OCI-LY1 (cell line): ENCODE results near the gene EVL.
A peak's percentile ranks its signal among the peaks of the same experiment; 100 is the strongest.

ENCODE experiments used
- H2AFZ ChIP-seq: fragments of 200-600 bp; sonication (generic), shearing (Covaris generic); 2 replicates; pipeline ENCODE4 v1.6.0; 2014; ENCODE audit warnings: antibody characterized with exemption, mild to moderate bottlenecking, low read length
- H3F3A ChIP-seq: fragments of 200-600 bp; sonication (generic), shearing (Covaris generic); 2 replicates; pipeline ENCODE4 v1.6.0; 2014; ENCODE audit warnings: mild to moderate bottlenecking, antibody characterized with exemption, low read length, moderate library complexity; ENCODE audit not compliant: insufficient read depth
- H3K27ac ChIP-seq: fragments of 200-600 bp; sonication (generic); 2 replicates; pipeline ENCODE4 v1.5.1; 2014; ENCODE audit warnings: low read length, mixed run types, mild to moderate bottlenecking, low read depth; ENCODE audit not compliant: poor library complexity, severe bottlenecking
- H3K27me3 ChIP-seq: fragments of 200-600 bp; sonication (generic); 2 replicates; pipeline ENCODE4 v1.6.0; 2014; ENCODE audit warnings: antibody characterized with exemption, mild to moderate bottlenecking, low read length, moderate library complexity; ENCODE audit not compliant: insufficient read depth
- H3K36me3 ChIP-seq: fragments of 200-600 bp; sonication (generic); 2 replicates; pipeline ENCODE4 v1.6.1; 2014; ENCODE audit warnings: mild to moderate bottlenecking, antibody characterized with exemption, low read length, moderate library complexity, mixed read lengths; ENCODE audit not compliant: insufficient read depth
- H3K4me1 ChIP-seq: fragments of 200-600 bp; sonication (generic); 2 replicates; pipeline ENCODE4 v1.5.1; 2014; ENCODE audit warnings: mild to moderate bottlenecking, low read length, moderate library complexity; ENCODE audit not compliant: insufficient read depth, severe bottlenecking
- H3K4me2 ChIP-seq: fragments of 200-600 bp; sonication (generic), shearing (Covaris generic); 2 replicates; pipeline ENCODE4 v1.6.1; 2014; ENCODE audit warnings: low read length
- H3K4me3 ChIP-seq: fragments of 200-600 bp; sonication (generic); 2 replicates; pipeline ENCODE4 v1.5.1; 2014; ENCODE audit warnings: low read length, low read depth, mild to moderate bottlenecking, mixed read lengths; ENCODE audit not compliant: poor library complexity, severe bottlenecking
- H3K79me2 ChIP-seq: fragments of 200-600 bp; shearing (Covaris generic); 2 replicates; pipeline ENCODE4 v1.6.1; 2016; ENCODE audit warnings: mixed run types, low read length, mixed read lengths; ENCODE audit not compliant: insufficient read depth
- H3K9ac ChIP-seq: fragments of 200-600 bp; sonication (generic), shearing (Covaris generic); 2 replicates; pipeline ENCODE4 v1.6.1; 2014; ENCODE audit warnings: mild to moderate bottlenecking, low read length, mixed read lengths
- H3K9me2 ChIP-seq: fragments of 200-600 bp; sonication (generic), shearing (Covaris generic); 2 replicates; pipeline ENCODE4 v1.6.1; 2014; ENCODE audit warnings: low read depth, mild to moderate bottlenecking, low read length, mixed read lengths
- H3K9me3 ChIP-seq: fragments of 200-600 bp; shearing (Covaris generic); 2 replicates; pipeline ENCODE4 v1.6.1; 2014; ENCODE audit warnings: low read length, mixed read lengths
- H4K20me1 ChIP-seq: fragments of 200-600 bp; sonication (generic), shearing (Covaris generic); 2 replicates; pipeline ENCODE4 v1.6.0; 2016; ENCODE audit warnings: mild to moderate bottlenecking, low read length; ENCODE audit not compliant: insufficient read depth
- EZH2 ChIP-seq: fragments of 200-600 bp; sonication (generic), shearing (Covaris generic); IDR thresholded peaks from 2 replicates; pipeline ENCODE4 v1.8.0; 2017; ENCODE audit warnings: borderline replicate concordance, mixed run types, mild to moderate bottlenecking, antibody characterized with exemption, low read length, moderate library complexity, mixed read lengths
- TF ChIP-seq, protein P1 (sequence below): fragments of 200-600 bp; sonication (generic), shearing (Covaris generic); IDR thresholded peaks from 2 replicates; pipeline ENCODE4 v1.5.1; 2017; ENCODE audit warnings: mild to moderate bottlenecking, antibody characterized with exemption, low read length, moderate library complexity, mixed read lengths

EVL gene

DNA sequence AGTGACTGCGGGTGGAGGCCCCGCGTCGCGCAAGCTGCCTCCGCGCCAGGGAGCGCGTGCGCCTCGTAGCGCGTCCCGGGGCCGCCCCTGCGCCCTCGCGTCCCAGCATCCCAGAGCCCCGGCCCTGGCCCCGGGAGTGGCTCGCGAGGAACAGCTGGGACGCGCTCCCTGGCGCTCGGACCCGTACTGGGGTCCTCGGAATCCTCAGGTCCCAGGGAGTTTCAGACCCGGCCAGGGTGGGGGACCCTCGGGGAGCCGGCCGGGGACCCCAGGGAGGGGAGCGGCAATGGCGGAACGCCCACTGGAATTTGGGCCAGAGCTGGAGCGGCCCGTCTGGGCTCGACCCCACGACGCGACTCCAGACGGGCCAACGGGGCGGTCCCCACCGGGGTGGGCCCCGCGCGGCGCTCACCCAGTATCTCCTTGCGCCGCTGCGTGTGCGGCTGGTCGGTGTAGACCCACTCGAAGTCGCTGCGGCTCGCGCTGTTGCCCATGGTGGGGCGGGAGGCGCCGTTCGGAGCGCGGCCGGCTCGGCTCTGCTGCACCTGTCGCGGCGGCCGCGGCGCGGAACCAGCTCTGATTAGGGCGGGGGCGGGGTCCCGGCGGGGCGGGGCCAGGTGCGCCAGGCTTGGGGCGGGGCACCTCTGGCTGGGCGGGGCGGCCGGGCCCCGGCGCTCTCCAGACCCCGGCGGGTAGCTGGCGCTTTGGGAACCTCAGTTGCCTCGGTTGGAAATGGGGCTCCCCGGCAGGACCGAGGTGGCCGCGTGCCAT is 94.1 kb downstream of the EVL start, which contains the start of gene DEGS2:
TSS of gene DEGS2 (minus strand) at position 552 of the 771 bp plus-strand sequence. CDS start at position 494, 58 bp downstream.
- Histone ChIP-seq H3K27me3 (no peaks in the 10 kb centered on the region; the same call in 1 of the 2 replicates), H3K9ac (peak within 1 kb of the TSS; percentile 43; the same call in 1 of the 2 replicates), H3K9me3 (peaks cover 6% of the 10 kb centered on the region; the same call in 1 of the 2 replicates), H3K9me2 (no peaks in the 10 kb centered on the region), H3K4me3 (peak within 1 kb of the TSS; percentile 69), H3K4me1 (peaks cover 30% of the 10 kb centered on the region), H3K27ac (no peak within 1 kb of the TSS), H3K36me3 (peaks cover 7% of the 10 kb centered on the region; the same call in 1 of the 2 replicates), H3F3A (no peaks in the 10 kb centered on the region; the same call in 1 of the 2 replicates), H3K79me2 (no peaks in the 10 kb centered on the region), H4K20me1 (no peaks in the 10 kb centered on the region), H2AFZ (no peak within 1 kb of the TSS), H3K4me2 (peak within 1 kb of the TSS; percentile 96)
- TF ChIP-seq, protein P1, sequence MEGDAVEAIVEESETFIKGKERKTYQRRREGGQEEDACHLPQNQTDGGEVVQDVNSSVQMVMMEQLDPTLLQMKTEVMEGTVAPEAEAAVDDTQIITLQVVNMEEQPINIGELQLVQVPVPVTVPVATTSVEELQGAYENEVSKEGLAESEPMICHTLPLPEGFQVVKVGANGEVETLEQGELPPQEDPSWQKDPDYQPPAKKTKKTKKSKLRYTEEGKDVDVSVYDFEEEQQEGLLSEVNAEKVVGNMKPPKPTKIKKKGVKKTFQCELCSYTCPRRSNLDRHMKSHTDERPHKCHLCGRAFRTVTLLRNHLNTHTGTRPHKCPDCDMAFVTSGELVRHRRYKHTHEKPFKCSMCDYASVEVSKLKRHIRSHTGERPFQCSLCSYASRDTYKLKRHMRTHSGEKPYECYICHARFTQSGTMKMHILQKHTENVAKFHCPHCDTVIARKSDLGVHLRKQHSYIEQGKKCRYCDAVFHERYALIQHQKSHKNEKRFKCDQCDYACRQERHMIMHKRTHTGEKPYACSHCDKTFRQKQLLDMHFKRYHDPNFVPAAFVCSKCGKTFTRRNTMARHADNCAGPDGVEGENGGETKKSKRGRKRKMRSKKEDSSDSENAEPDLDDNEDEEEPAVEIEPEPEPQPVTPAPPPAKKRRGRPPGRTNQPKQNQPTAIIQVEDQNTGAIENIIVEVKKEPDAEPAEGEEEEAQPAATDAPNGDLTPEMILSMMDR: no peak
- no peak for TF ChIP-seq EZH2

DNA sequence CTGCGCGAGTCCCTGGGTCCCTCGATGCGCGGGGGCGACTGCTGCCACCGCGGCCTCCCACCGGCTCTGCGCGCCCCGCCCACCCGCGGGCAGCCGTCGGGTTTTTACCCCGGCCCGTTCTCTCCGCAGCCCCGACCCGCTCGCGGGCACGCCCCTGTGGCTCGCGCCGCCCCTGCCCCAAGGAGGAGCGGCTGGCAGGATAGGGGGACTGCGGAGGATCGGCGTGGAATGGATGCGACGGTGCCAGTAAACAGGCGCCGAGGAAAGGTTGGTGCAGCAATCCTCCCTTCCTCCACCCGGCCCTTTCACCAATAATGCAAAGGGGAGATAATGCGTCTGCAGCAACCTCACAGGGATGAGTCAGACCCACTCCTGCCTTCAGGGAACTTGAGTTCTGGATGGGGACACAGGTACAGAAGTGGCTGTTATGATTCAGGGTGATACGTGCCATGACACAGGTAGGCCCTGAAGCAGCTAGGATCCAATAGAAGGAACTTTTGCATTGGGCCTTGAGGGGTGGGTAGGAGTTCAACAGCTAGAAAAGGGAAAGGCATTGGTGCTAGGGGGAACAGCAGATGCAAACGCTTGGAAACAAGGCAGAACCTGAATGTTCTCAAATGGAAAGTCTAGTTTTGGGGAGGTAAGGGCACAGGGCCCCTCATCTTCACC is 94.8 kb downstream of the EVL start:
- Histone ChIP-seq H3K4me1 (peaks cover 30% of the 10 kb centered on the region), H3K27ac (no peak overlapping the region), H3K9me2 (no peaks in the 10 kb centered on the region), H3K27me3 (peaks cover 2% of the 10 kb centered on the region; the same call in 1 of the 2 replicates), H3K9ac (no peak overlapping the region), H2AFZ (no peak overlapping the region), H3K9me3 (no peaks in the 10 kb centered on the region), H3F3A (no peaks in the 10 kb centered on the region; the same call in 1 of the 2 replicates), H3K4me2 (peak overlapping the region; percentile 96), H3K79me2 (no peaks in the 10 kb centered on the region), H3K36me3 (peaks cover under 1% of the 10 kb centered on the region; the same call in 1 of the 2 replicates), H3K4me3 (peak overlapping the region; percentile 69), H4K20me1 (no peaks in the 10 kb centered on the region)
- no peak for TF ChIP-seq EZH2
- TF ChIP-seq, protein P1: no peak

DNA sequence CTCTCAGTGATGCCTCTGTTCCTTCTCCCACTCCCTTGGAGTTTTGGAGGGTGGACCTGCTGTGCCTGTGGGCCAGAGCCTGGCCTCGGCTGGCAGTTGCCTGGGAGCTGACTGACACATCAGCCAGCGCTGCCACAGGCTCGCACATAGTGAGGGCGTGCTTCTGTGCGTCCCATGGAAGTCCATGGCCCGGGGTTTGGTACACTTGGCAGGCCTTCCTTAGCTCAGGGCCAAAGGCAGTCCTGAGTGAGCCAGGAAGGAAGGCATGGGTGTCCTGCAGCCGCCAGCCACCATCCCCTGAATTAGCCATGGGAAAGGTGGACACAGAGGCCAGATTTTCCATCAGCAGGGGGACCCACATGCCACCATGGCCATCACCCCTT is 95.3 kb downstream of the EVL start:
- H3K27me3 ChIP-seq: peaks cover 5% of the 10 kb centered on the region; the same call in 1 of the 2 replicates
- H2AFZ ChIP-seq: no peak overlapping the region
- no peak overlapping the region for H3K27ac ChIP-seq
- no peak overlapping the region for H3K9ac ChIP-seq
- H3K4me1 ChIP-seq: peaks cover 27% of the 10 kb centered on the region
- H3K4me3 ChIP-seq: no peak overlapping the region
- no peaks in the 10 kb centered on the region; the same call in 1 of the 2 replicates for H3F3A ChIP-seq
- H3K79me2 ChIP-seq: no peaks in the 10 kb centered on the region
- no peaks in the 10 kb centered on the region for H4K20me1 ChIP-seq
- H3K9me2 ChIP-seq: no peaks in the 10 kb centered on the region
- H3K9me3 ChIP-seq: no peaks in the 10 kb centered on the region
- H3K36me3 ChIP-seq: no peaks in the 10 kb centered on the region
- no peak overlapping the region for H3K4me2 ChIP-seq
- TF ChIP-seq, protein P1: no peak
- no peak for TF ChIP-seq EZH2
